H1 (cell line): ENCODE results near the gene SH3TC2.

ENCODE experiments used
- ATF2 ChIP-seq: IDR thresholded peaks from 2 replicates; pipeline ENCODE4 v1.6.1; 2012; ENCODE audit warnings: low read length, inconsistent platforms
- CBX5 ChIP-seq: fragments of 300-800, 300-1000 bp; sonication (generic); IDR thresholded peaks from 2 replicates; pipeline ENCODE4 v1.7.1; 2016; ENCODE audit warnings: antibody characterized with exemption, low read length, low read depth
- CBX8 ChIP-seq: fragments of 300-800, 300-1000 bp; sonication (generic); IDR thresholded peaks from 2 replicates; pipeline ENCODE4 v1.7.1; 2016; ENCODE audit warnings: low read depth, low read length, borderline replicate concordance
- CTCF ChIP-seq, 3 experiments: IDR thresholded peaks; 1 replicate in 2 of 3; 2 replicates in 1 of 3; pipeline versions ENCODE4 v1.5.1 to v1.6.1; 2011; ENCODE audit warnings: low read length in 3 of 3, mild to moderate bottlenecking in 3 of 3, inconsistent platforms in 2 of 3, low read depth in 1 of 3, moderate library complexity in 1 of 3; ENCODE audit not compliant: insufficient read depth in 1 of 3; ENCODE audit errors: control extremely low read depth in 1 of 3
- EZH2 ChIP-seq: fragments of 200-600 bp; sonication (generic); IDR thresholded peaks from 2 replicates; pipeline ENCODE4 v1.7.1; 2012; ENCODE audit warnings: low read depth, mild to moderate bottlenecking, moderate library complexity, low read length, inconsistent platforms; ENCODE audit not compliant: severe bottlenecking
- KDM1A ChIP-seq: fragments of 200-600, 300-600 bp; sonication (generic); IDR thresholded peaks from 2 replicates; pipeline ENCODE4 v1.7.1; 2016; ENCODE audit warnings: mild to moderate bottlenecking, low read length, borderline replicate concordance
- POLR2A ChIP-seq, 2 experiments: IDR thresholded peaks; 1 replicate in 1 of 2; 2 replicates in 1 of 2; pipeline ENCODE4 v1.6.1; 2011; ENCODE audit warnings: low read depth in 2 of 2, low read length in 2 of 2, mild to moderate bottlenecking in 2 of 2; ENCODE audit errors: control extremely low read depth in 1 of 2
- POLR2AphosphoS5 ChIP-seq: IDR thresholded peaks from 2 replicates; pipeline ENCODE4 v1.6.1; 2011; ENCODE audit warnings: low read depth, low read length

DNA sequence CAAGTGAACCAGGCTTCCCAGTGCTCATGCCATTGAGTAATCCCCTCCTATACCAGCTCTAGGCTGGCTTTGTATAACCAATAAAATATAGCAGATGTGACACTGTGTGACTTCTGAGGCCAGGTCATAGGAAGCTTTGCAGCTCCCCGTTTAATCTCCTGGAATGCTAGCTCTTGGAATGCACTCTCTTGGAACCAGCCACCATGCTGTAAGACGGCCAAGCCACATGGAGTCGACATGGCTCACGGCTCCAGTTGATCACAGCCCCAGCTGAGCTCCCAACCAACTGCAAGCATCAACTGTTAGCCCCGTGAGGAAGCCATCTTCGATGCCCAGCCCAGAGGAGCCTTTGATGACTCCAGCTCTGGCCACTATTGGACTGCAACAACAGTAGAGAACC lies 74.5 kb downstream of the SH3TC2 start:
- TF ChIP-seq POLR2AphosphoS5: no peak
- TF ChIP-seq KDM1A: no peak
- TF ChIP-seq ATF2: no peak
- TF ChIP-seq CBX8: no peak
- TF ChIP-seq EZH2: no peak
- TF ChIP-seq CBX5: no peak
- no peak for TF ChIP-seq CTCF (IDR thresholded peaks at IDR 0.05; ENCODE audit: control extremely low read depth in 1 of 3, insufficient read depth in 1 of 3, low read depth in 1 of 3, low read length in 3 of 3)
- TF ChIP-seq POLR2A (IDR thresholded peaks at IDR 0.05; ENCODE audit: control extremely low read depth in 1 of 2, low read depth in 2 of 2, low read length in 2 of 2): no peak
